GM04503 (cell line): ENCODE data around the gene HHAT.

Experiments used
- DNase-seq: peaks from one replicate; pipeline ENCODE4 v3.0.0-alpha.2; 2012; ENCODE audit warnings: low read depth

The HHAT gene

GRCh38 chr1:210551899-210552298 lies 223.2 kb downstream of the HHAT start:
- DNase-seq, result no peak

GRCh38 chr1:210553711-210554110 lies 225.0 kb downstream of the HHAT start:
- DNase-seq, result no peak

GRCh38 chr1:210554382-210554781 lies 225.7 kb downstream of the HHAT start:
- DNase-seq, result no peak

- DNase-seq, result no peak
Observed at GRCh38 chr1:210556475-210556874, 227.8 kb downstream of the HHAT start.

- no peak for DNase-seq
Observed at GRCh38 chr1:210557426-210558077, 228.8 kb downstream of the HHAT start.

- no peak for DNase-seq
Observed at GRCh38 chr1:210558302-210558701, 229.6 kb downstream of the HHAT start.

- no peak for DNase-seq
Observed at GRCh38 chr1:210565306-210565705, 236.6 kb downstream of the HHAT start.

GRCh38 chr1:210568631-210569030 lies 239.9 kb downstream of the HHAT start:
- DNase-seq, result no peak

GRCh38 chr1:210570116-210570515 lies 241.4 kb downstream of the HHAT start:
- DNase-seq, result no peak

GRCh38 chr1:210571356-210572284 lies 242.9 kb downstream of the HHAT start:
- DNase-seq, result no peak

GRCh38 chr1:210573141-210573540 lies 244.4 kb downstream of the HHAT start:
- DNase-seq, result no peak

GRCh38 chr1:210582205-210582970 lies 253.7 kb downstream of the HHAT start:
- no peak for DNase-seq

- DNase-seq, result no peak
Observed at GRCh38 chr1:210584439-210585113, 255.9 kb downstream of the HHAT start.

GRCh38 chr1:210586771-210587170 lies 258.1 kb downstream of the HHAT start:
- DNase-seq, result no peak

GRCh38 chr1:210587566-210587965 lies 258.9 kb downstream of the HHAT start:
- no peak for DNase-seq

GRCh38 chr1:210588357-210588756 lies 259.7 kb downstream of the HHAT start:
- no peak for DNase-seq

GRCh38 chr1:210588946-210589345 lies 260.2 kb downstream of the HHAT start:
- no peak for DNase-seq

- DNase-seq, result no peak
Observed at GRCh38 chr1:210591214-210591613, 262.5 kb downstream of the HHAT start.

GRCh38 chr1:210594605-210595004 lies 265.9 kb downstream of the HHAT start:
- DNase-seq, result no peak

- peak; percentile 22 for DNase-seq
Observed at GRCh38 chr1:210596641-210597040, 267.9 kb downstream of the HHAT start.

GRCh38 chr1:210597555-210598134 lies 268.9 kb downstream of the HHAT start:
- DNase-seq, result peak; percentile 83
